GM18508 (cell line): ENCODE results near the gene SCARF1.
"Not testable (repeated sequence)": the region's sequence is repeated elsewhere in the genome, so short reads cannot be mapped to it uniquely, and the experiment has no call there.

Source experiments
- ATAC-seq: cut with Tn5 transposase; IDR thresholded peaks from one replicate; pipeline ENCODE4 v1.9.1; 2021; ENCODE audit warnings: moderate number of reproducible peaks; ENCODE audit not compliant: insufficient read depth, unreplicated experiment

SCARF1 gene

GRCh38 chr17:1645207-1646171 is at the start of gene SCARF1:
Gene SCARF1 (minus strand): TSS chr17:1645732. CDS start chr17:1645697, 35 bp downstream.
- no peak for ATAC-seq

GRCh38 chr17:1693339-1693738 is 47.8 kb upstream of the SCARF1 start:
- ATAC-seq = no peak

GRCh38 chr17:1690544-1691221 is 45.2 kb upstream of the SCARF1 start:
- ATAC-seq = no peak

- ATAC-seq = not testable (repeated sequence)
Measured at GRCh38 chr17:1688405-1688804, 42.9 kb upstream of the SCARF1 start.

- ATAC-seq = no peak
Measured at GRCh38 chr17:1686086-1686485, 40.6 kb upstream of the SCARF1 start.

- peak; percentile 80 for ATAC-seq
Measured at GRCh38 chr17:1684378-1685189, 39.1 kb upstream of the SCARF1 start, which contains the start of gene PRPF8. Gene PRPF8 (minus strand): TSS chr17:1684867. CDS start chr17:1684571, 296 bp downstream.

GRCh38 chr17:1683459-1683858 is 37.9 kb upstream of the SCARF1 start:
- no peak for ATAC-seq

- ATAC-seq = no peak
Measured at GRCh38 chr17:1676401-1676800, 30.9 kb upstream of the SCARF1 start.

GRCh38 chr17:1673041-1673785 is 27.7 kb upstream of the SCARF1 start:
- no peak for ATAC-seq

GRCh38 chr17:1663934-1664333 is 18.4 kb upstream of the SCARF1 start:
- not testable (repeated sequence) for ATAC-seq

- ATAC-seq = no peak
Measured at GRCh38 chr17:1661045-1661444, 15.5 kb upstream of the SCARF1 start.

- ATAC-seq = no peak
Measured at GRCh38 chr17:1658100-1658499, 12.6 kb upstream of the SCARF1 start.

GRCh38 chr17:1653735-1654134 is 8.2 kb upstream of the SCARF1 start:
- no peak for ATAC-seq

- ATAC-seq = not testable (repeated sequence)
Measured at GRCh38 chr17:1652794-1653193, 7.3 kb upstream of the SCARF1 start.

- no peak for ATAC-seq
Measured at GRCh38 chr17:1651559-1651844, 6.0 kb upstream of the SCARF1 start.

- ATAC-seq = no peak
Measured at GRCh38 chr17:1650731-1651558, 5.4 kb upstream of the SCARF1 start.

GRCh38 chr17:1649844-1650501 is 4.4 kb upstream of the SCARF1 start, which contains the start of gene RILP:
Gene RILP (minus strand): TSS chr17:1649866. CDS start chr17:1649804, 62 bp downstream.
- no peak for ATAC-seq
